ENCODE results near the gene LPAR3.

LPAR3 gene

DNA sequence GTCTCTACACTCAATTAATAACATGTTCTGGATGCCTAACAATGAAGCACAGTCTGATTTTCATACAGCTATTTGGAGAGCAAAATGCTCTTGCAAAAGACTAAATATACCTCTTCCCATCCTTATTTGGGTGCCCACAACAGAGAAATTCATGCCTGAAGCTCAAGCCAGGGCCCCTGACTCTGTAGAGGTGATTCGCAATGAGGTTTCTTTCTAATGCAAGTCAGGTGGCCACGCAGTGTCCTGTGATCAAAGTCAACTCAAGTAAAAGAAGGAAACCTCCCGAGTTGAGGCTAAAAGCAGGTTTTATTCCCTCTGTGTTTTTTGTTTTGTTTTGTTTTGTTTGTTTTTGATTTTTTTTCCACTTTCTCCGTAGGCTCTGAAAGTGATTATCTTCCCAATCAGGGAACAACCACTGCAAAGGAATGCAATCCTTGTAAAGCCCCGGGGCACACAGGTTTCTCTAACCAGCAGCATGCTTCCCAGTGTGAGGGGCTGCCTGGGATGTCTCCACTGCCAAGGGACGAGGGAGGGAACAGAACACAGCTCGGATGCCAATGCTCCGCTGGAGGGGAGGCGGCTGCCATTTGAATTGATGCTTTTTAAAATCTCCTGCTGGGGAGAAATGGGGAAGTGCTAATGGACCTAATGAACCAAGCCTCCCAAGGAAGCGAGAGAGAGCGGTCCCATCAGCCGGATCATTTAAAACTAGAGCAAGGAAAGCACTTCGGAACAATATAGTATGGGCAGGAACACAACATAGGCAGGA lies 128.9 kb downstream of the LPAR3 start:
- in situ Hi-C loops (cut with MboI; ENCODE audit: low pct_unique_long_range_greater_than_20kb, low sequenced_read_pairs), result loop anchor here (25.0 kb wide), 3 partner anchors 302 to 827 kb away; partner anchors contain the start of gene PRKACB
- DNase-seq, result no peak

DNA sequence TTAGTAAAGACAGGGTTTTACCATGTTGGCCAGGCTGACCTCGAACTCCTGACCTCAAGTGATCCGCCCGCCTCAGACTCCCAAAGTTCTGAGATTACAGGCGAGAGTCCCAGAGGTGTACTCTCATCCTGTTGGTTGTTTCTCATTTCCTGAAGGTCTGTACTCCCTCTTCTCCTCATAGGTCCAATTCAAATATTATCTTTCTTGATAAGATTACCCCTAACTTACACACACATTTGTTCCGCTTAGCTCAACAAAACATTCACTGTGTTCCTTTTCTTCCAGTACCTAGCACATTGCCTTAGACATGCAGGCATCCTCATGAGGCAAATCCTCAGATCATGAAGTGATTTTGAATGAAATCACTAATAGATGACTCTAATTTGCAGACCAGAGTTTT lies 130.3 kb downstream of the LPAR3 start:
- in situ Hi-C loops (cut with MboI; ENCODE audit: low pct_unique_long_range_greater_than_20kb, low sequenced_read_pairs), result loop anchor here (25.0 kb wide), 3 partner anchors 300 to 825 kb away; partner anchors contain the start of gene PRKACB
- DNase-seq, result no peak

Measured in KBM-7 (cell line).